DND-41 (cell line): ENCODE results near the gene MCTP2.

Experiments used
- ATAC-seq: fragments of 200-7000 bp; cut with Tn5 transposase; 3 replicates; pipeline ENCODE4 v1.9.1; 2021; ENCODE audit warnings: low read depth; ENCODE audit not compliant: insufficient read depth
- DNase-seq: peaks from one replicate; pipeline ENCODE4 v3.0.0-alpha.2; 2020
- H2AFZ ChIP-seq: 2 replicates; pipeline ENCODE4 v1.6.0; 2012; ENCODE audit warnings: low read depth, low read length
- H3K27ac ChIP-seq: 2 replicates; pipeline ENCODE4 v1.5.1; 2012; ENCODE audit warnings: low read length, inconsistent platforms
- H3K27me3 ChIP-seq: fragments of 200-600 bp; sonication (generic); 2 replicates; pipeline ENCODE4 v1.6.0; 2012; ENCODE audit warnings: low read length, mild to moderate bottlenecking, inconsistent platforms; ENCODE audit not compliant: insufficient read depth, poor library complexity
- H3K36me3 ChIP-seq: 2 replicates; pipeline ENCODE4 v1.5.1; 2012; ENCODE audit warnings: low read length, inconsistent platforms; ENCODE audit not compliant: insufficient read depth
- H3K4me1 ChIP-seq: 2 replicates; pipeline ENCODE4 v1.5.1; 2012; ENCODE audit warnings: mild to moderate bottlenecking, low read length; ENCODE audit not compliant: insufficient read depth
- H3K4me2 ChIP-seq: 2 replicates; pipeline ENCODE4 v1.6.0; 2012; ENCODE audit warnings: mild to moderate bottlenecking, moderate library complexity, low read length, inconsistent platforms; ENCODE audit not compliant: insufficient read depth
- H3K4me3 ChIP-seq, 2 experiments: fragments of 200-600 bp in 1 of 2; shearing (Covaris generic) in 1 of 2; 2 replicates each; pipeline ENCODE4 v1.5.1; 2012 to 2016; ENCODE audit warnings: inconsistent platforms in 2 of 2, low read length in 2 of 2, mild to moderate bottlenecking in 2 of 2, low read depth in 1 of 2, moderate library complexity in 1 of 2
- H3K79me2 ChIP-seq: 2 replicates; pipeline ENCODE4 v1.6.0; 2012; ENCODE audit warnings: low read length, inconsistent platforms; ENCODE audit not compliant: insufficient read depth
- H3K9ac ChIP-seq: 2 replicates; pipeline ENCODE4 v1.6.0; 2012; ENCODE audit warnings: low read depth, mild to moderate bottlenecking, inconsistent platforms, low read length, moderate library complexity
- H3K9me3 ChIP-seq: 2 replicates; pipeline ENCODE4 v1.5.1; 2012; ENCODE audit warnings: low read length, moderate library complexity, mild to moderate bottlenecking, inconsistent platforms; ENCODE audit not compliant: insufficient read depth, severe bottlenecking
- H4K20me1 ChIP-seq: 2 replicates; pipeline ENCODE4 v1.6.0; 2012; ENCODE audit warnings: low read length; ENCODE audit not compliant: insufficient read depth
- EZH2 ChIP-seq: IDR thresholded peaks from 3 replicates; pipeline ENCODE4 v1.6.1; 2012; ENCODE audit warnings: borderline replicate concordance, low read depth, mild to moderate bottlenecking, moderate library complexity, low read length, inconsistent platforms; ENCODE audit not compliant: severe bottlenecking
- TF ChIP-seq, protein P1 (sequence below): IDR thresholded peaks from 2 replicates; pipeline ENCODE4 v1.5.1; 2012; ENCODE audit warnings: borderline replicate concordance, low read length, moderate library complexity, mild to moderate bottlenecking; ENCODE audit not compliant: poor library complexity, severe bottlenecking; ENCODE audit errors: extremely low read depth

Gene MCTP2

DNA sequence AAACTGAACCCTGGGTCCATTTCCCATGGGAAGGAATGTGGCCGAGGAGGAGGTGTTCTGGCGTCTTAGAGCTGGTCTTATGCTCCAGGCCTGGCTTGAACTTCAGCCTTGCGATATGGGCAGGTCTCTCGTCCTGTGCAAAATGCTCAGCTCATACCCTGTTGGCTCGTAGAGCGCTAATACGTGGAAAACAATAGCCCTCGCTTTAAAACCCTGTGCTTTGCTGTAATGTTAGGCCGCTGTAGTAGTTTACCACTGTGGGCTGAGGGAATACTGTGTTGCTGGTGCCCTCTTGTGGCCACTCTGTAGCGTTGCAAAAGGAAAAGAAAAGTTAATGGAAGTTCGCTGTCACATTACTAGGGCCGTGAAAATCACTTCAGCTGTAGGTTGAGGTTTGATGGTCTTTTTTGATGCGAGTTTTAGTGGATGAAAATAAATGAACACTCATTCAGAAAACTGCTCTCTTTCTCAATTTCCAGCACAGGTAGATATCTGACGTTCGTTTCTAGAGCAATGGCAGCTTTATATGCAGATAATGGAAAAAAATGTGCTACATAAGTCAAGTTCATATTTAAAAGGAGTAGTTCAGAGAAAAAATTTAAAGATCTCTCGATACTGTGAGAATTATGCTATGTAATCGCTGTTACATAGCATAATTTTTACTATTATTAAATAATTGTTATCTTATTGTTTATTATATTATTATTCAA is 92.9 kb downstream of the MCTP2 start:
- Histone ChIP-seq H3K27me3 (no peaks in the 10 kb centered on the region), H3K4me1 (peaks cover 3% of the 10 kb centered on the region), H3K9me3 (no peaks in the 10 kb centered on the region), H3K4me2 (peak overlapping the region; percentile 18; the same call in 1 of the 2 replicates), H2AFZ (0 out of 2 replicates have a peak overlapping the region, but pooled peaks have one; percentile 12), H4K20me1 (no peaks in the 10 kb centered on the region), H3K4me3 (no peak overlapping the region), H3K79me2 (no peaks in the 10 kb centered on the region), H3K27ac (peak overlapping the region; percentile 59; the same call in 1 of the 2 replicates), H3K36me3 (no peaks in the 10 kb centered on the region), H3K9ac (no peak overlapping the region)
- peak; percentile 94 for ATAC-seq
- DNase-seq: peak; percentile 57
- TF ChIP-seq, protein P1, sequence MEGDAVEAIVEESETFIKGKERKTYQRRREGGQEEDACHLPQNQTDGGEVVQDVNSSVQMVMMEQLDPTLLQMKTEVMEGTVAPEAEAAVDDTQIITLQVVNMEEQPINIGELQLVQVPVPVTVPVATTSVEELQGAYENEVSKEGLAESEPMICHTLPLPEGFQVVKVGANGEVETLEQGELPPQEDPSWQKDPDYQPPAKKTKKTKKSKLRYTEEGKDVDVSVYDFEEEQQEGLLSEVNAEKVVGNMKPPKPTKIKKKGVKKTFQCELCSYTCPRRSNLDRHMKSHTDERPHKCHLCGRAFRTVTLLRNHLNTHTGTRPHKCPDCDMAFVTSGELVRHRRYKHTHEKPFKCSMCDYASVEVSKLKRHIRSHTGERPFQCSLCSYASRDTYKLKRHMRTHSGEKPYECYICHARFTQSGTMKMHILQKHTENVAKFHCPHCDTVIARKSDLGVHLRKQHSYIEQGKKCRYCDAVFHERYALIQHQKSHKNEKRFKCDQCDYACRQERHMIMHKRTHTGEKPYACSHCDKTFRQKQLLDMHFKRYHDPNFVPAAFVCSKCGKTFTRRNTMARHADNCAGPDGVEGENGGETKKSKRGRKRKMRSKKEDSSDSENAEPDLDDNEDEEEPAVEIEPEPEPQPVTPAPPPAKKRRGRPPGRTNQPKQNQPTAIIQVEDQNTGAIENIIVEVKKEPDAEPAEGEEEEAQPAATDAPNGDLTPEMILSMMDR: peak; percentile 96
- no peak for TF ChIP-seq EZH2

DNA sequence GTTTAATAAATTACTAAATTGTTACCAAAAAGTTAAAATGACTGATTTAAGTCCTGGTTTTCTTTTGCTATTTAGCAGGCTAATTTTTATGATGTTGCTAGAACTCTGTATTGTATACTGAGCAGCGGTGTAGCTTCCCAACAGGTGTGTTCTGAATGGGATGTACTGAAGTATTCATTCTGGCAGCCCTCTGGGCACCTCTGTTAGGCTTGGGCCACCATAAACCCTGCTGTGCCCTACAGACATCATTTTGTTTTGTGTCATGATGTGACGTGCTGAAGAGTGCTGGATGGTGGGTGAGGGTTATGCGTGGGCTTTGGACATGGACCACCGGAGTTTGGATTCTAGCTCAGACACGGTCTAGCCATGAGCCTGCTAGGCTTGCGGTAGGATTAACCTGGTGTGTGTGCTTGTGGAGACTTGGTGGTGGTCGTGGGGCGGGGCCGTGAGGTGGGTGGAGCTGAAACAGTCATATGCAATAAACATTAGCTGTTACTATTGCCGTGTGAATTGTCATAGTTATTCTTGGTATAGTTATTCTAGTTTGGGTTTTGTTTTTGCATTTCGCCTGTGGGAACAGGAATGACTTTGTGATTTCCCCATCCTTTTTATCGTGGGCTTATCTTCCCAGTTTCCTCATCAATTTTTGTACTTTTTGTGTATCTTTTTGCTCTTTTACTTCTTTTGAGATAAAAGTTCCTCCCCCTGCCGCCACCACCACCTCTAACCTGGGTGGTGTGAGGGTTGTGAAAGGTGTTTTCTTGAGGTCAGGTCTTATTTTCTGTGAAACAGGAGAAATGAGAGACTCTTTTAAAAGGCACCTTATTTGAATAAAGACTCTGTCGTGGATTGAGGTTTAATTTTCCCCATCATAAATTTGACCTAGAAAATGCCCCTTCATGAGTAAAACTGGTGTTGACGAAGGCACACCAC is 93.7 kb downstream of the MCTP2 start:
- no peak overlapping the region for H3K27ac ChIP-seq
- H3K4me2 ChIP-seq: no peak overlapping the region
- no peak for ATAC-seq
- H3K4me3 ChIP-seq: no peak overlapping the region
- H3K36me3 ChIP-seq: no peaks in the 10 kb centered on the region
- no peaks in the 10 kb centered on the region for H3K27me3 ChIP-seq
- H2AFZ ChIP-seq: no peak overlapping the region
- TF ChIP-seq, protein P1: no peak
- no peak for TF ChIP-seq EZH2
- no peaks in the 10 kb centered on the region for H3K9me3 ChIP-seq
- peaks cover 3% of the 10 kb centered on the region for H3K4me1 ChIP-seq
- H4K20me1 ChIP-seq: no peaks in the 10 kb centered on the region
- H3K9ac ChIP-seq: no peak overlapping the region
- DNase-seq: no peak
- no peaks in the 10 kb centered on the region for H3K79me2 ChIP-seq

DNA sequence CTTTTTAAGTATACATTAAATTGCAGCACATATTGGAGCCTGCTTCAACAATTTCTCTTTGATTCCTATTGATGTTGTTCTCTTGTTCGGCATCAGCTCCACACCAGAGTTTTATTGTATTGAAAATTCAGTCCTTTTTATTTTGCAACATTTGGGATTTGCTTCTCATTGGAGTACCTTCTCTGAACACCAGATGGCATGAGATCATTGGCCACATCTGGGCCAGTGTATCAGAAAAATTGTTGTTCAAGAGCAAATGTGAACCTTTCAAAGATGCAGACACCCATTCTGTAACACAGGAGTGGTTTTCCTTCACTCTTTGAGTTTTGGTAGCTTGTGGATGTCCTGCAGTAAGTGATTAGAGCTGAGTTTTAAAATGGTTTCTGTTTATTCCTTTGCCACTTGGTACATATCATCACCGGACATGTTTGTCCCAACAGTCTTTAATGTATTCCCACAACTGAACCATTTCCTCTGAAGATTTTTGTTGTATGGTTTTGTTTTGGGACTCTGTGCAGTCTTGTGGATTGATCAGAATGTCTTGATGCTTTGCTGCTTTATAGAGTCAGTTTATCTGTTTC is 96.1 kb downstream of the MCTP2 start:
- peak; percentile 41; the same call in 1 of the 3 replicates for ATAC-seq
- H2AFZ ChIP-seq: no peak overlapping the region
- TF ChIP-seq, protein P1: peak; percentile 69
- no peak for TF ChIP-seq EZH2
- no peak overlapping the region for H3K4me3 ChIP-seq
- H3K4me2 ChIP-seq: no peak overlapping the region
- H4K20me1 ChIP-seq: no peaks in the 10 kb centered on the region
- H3K4me1 ChIP-seq: peaks cover 3% of the 10 kb centered on the region
- no peaks in the 10 kb centered on the region for H3K9me3 ChIP-seq
- H3K9ac ChIP-seq: no peak overlapping the region
- no peaks in the 10 kb centered on the region for H3K36me3 ChIP-seq
- no peaks in the 10 kb centered on the region for H3K79me2 ChIP-seq
- DNase-seq: no peak
- H3K27me3 ChIP-seq: no peaks in the 10 kb centered on the region
- H3K27ac ChIP-seq: no peak overlapping the region
